GM12878 (cell line): ENCODE measurements around the gene STX1B. TPM values are rescaled to one million over a fixed set of nuclear protein-coding genes. Genes with fewer than 3 reads are reported as not detected.

Experiments used
- ATAC-seq: fragments of 200-7000 bp; cut with Tn5 transposase; 3 replicates; pipeline ENCODE4 v1.9.1; 2020; ENCODE audit warnings: mild to moderate bottlenecking, moderate library complexity
- BruUV-seq: library from RNA; stranded (reverse); fragments of 400-500 nt; replicated peaks from 2 replicates; lab custom pipeline; 2021; lab: Mats Ljungman, UMichigan
- CTCF ChIA-PET: fragments of 300-600 bp; sonication (Branson Sonifier 250); formaldehyde crosslinking; extraction: SDS; loops from one replicate; lab custom pipeline; 2021; ENCODE audit warnings: inconsistent platforms; lab: Yijun Ruan, JAX
- POLR2A ChIA-PET: fragments of 350-600 bp; formaldehyde crosslinking; extraction: SDS; loops from one replicate; lab custom pipeline; 2021; ENCODE audit warnings: inconsistent platforms; lab: Charles Lee
- RAD21 ChIA-PET: fragments of 300-600 bp; sonication (Branson Sonifier 250); formaldehyde crosslinking; loops from one replicate; lab custom pipeline; 2023; ENCODE audit warnings: antibody characterized with exemption; ENCODE audit not compliant: unreplicated experiment; lab: Charles Lee
- SMC1A ChIA-PET: fragments of 300-600 bp; sonication (Branson Sonifier 250); formaldehyde crosslinking; loops from one replicate; lab custom pipeline; 2023; ENCODE audit not compliant: unreplicated experiment, uncharacterized antibody; lab: Charles Lee
- DNase-seq: peaks from one replicate; pipeline ENCODE4 v3.0.0-alpha.2; 2011; ENCODE audit warnings: low read depth, low spot score
- FAIRE-seq: peaks from 3 replicates; lab custom pipeline; 2011; peaks lifted over from hg19 to GRCh38; lab: Jason Lieb, UNC
- H2AFZ ChIP-seq: 2 replicates; pipeline ENCODE4 v1.6.0; 2011; ENCODE audit warnings: low read depth, low read length, control low read depth; ENCODE audit not compliant: control insufficient read depth
- H3K27ac ChIP-seq: 2 replicates; pipeline ENCODE4 v1.5.1; 2011; ENCODE audit warnings: control low read depth; ENCODE audit not compliant: control insufficient read depth, insufficient read depth
- H3K27me3 ChIP-seq, 2 experiments: replicated peaks in 1 of 2; 2 replicates each; pipeline versions ENCODE4 v1.6.0 to v1.6.1; 2011; ENCODE audit warnings: low read length in 1 of 2; ENCODE audit not compliant: control insufficient read depth in 2 of 2, insufficient read depth in 2 of 2
- H3K36me3 ChIP-seq, 2 experiments: 2 replicates each; pipeline ENCODE4 v1.5.1; 2011; ENCODE audit warnings: low read length in 1 of 2; ENCODE audit not compliant: control insufficient read depth in 2 of 2, insufficient read depth in 2 of 2
- H3K4me1 ChIP-seq: 2 replicates; pipeline ENCODE4 v1.6.1; 2011; ENCODE audit warnings: mild to moderate bottlenecking, low read length, moderate library complexity, mixed read lengths; ENCODE audit not compliant: control insufficient read depth, insufficient read depth
- H3K4me2 ChIP-seq: 2 replicates; pipeline ENCODE4 v1.6.0; 2011; ENCODE audit warnings: control low read depth; ENCODE audit not compliant: control insufficient read depth, insufficient read depth
- H3K4me3 ChIP-seq: fragments of 200-600 bp; sonication (generic); 2 replicates; pipeline ENCODE4 v1.5.1; 2016
- H3K79me2 ChIP-seq: 2 replicates; pipeline ENCODE4 v1.6.0; 2011; ENCODE audit warnings: low read length; ENCODE audit not compliant: control insufficient read depth, insufficient read depth
- H3K9ac ChIP-seq: 2 replicates; pipeline ENCODE4 v1.8.0; 2011; ENCODE audit warnings: low read length, control low read depth, mixed read lengths; ENCODE audit not compliant: control insufficient read depth, insufficient read depth
- H3K9me3 ChIP-seq: replicated peaks from 3 replicates; pipeline ENCODE4 v1.5.1; 2011; ENCODE audit warnings: mild to moderate bottlenecking, low read length; ENCODE audit not compliant: control insufficient read depth, insufficient read depth
- H4K20me1 ChIP-seq: 2 replicates; pipeline ENCODE4 v1.6.0; 2011; ENCODE audit not compliant: control insufficient read depth, insufficient read depth
- CHD1 ChIP-seq: IDR thresholded peaks from 2 replicates; pipeline ENCODE4 v1.6.1; 2012; ENCODE audit warnings: low read depth, low read length, improper control_type of control experiment
- CREB1 ChIP-seq: IDR thresholded peaks from 2 replicates; pipeline ENCODE4 v1.6.1; 2012; ENCODE audit warnings: low read depth, mild to moderate bottlenecking, inconsistent platforms
- FOS ChIP-seq: IDR thresholded peaks from 3 replicates; pipeline ENCODE4 v1.6.1; 2011; ENCODE audit warnings: borderline replicate concordance; ENCODE audit not compliant: insufficient read length; ENCODE audit errors: extremely low read depth
- GATAD2B ChIP-seq: fragments of 450-650 bp; conservative IDR thresholded peaks from 2 replicates; pipeline ENCODE4 v1.6.1; 2017; ENCODE audit warnings: low read depth, mild to moderate bottlenecking, moderate library complexity
- KDM1A ChIP-seq: fragments of 200-600 bp; sonication (generic); IDR thresholded peaks from 2 replicates; pipeline ENCODE4 v1.6.1; 2016; ENCODE audit warnings: borderline replicate concordance
- NFYB ChIP-seq: IDR thresholded peaks from 2 replicates; pipeline ENCODE4 v1.6.1; 2011; ENCODE audit warnings: low read depth, mild to moderate bottlenecking, low read length, improper control_type of control experiment, moderate library complexity; ENCODE audit not compliant: insufficient read depth
- PAX5 ChIP-seq: IDR thresholded peaks from 2 replicates; pipeline ENCODE4 v1.6.1; 2011; ENCODE audit warnings: low read depth, low read length, borderline replicate concordance
- POU2F2 ChIP-seq: IDR thresholded peaks from 3 replicates; pipeline ENCODE4 v1.6.1; 2011; ENCODE audit warnings: low read depth, mild to moderate bottlenecking, low read length, borderline replicate concordance
- SIX5 ChIP-seq: IDR thresholded peaks from 2 replicates; pipeline ENCODE4 v1.6.1; 2011; ENCODE audit warnings: mild to moderate bottlenecking, low read depth, low read length, moderate library complexity; ENCODE audit not compliant: severe bottlenecking
- ZNF24 ChIP-seq: fragments of 450-650 bp; IDR thresholded peaks from 2 replicates; pipeline ENCODE4 v1.6.1; 2017; ENCODE audit warnings: antibody characterized with exemption, mild to moderate bottlenecking
- WGBS: methylation state at CpG from one replicate; pipeline ENCODE4 v1.1.6; 2016; ENCODE audit warnings: low lambda C conversion rate; ENCODE audit not compliant: insufficient replicate concordance, insufficient coverage; ENCODE audit errors: missing lambda C conversion rate; 5-methylcytosine and 5-hydroxymethylcytosine counted together
- in situ Hi-C: fragments of 300-500 bp; cut with MboI; formaldehyde crosslinking; loops from 9 replicates; pipeline ENCODE4 v1.14.3; 2018; ENCODE audit warnings: mixed read lengths
- intact Hi-C: fragments of 100-400 bp; cut with micrococcal nuclease; formaldehyde crosslinking; loops from one replicate; pipeline ENCODE4 v1.14.2; 2022; ENCODE audit not compliant: unreplicated experiment
- polyA plus RNA-seq, 11 experiments: library from polyadenylated mRNA; depleted of rRNA in 4 of 11; unstranded in 6 of 11; stranded (reverse) in 5 of 11; fragments of >200 nt; fragmentation: Nextera tagmentation in 4 of 11; fragmentation: Illumina TruSeq in 1 of 11; extraction: Ambion mirVana in 4 of 11; extraction: Trizol in 1 of 11; gene quantifications; 1 replicate in 1 of 11; 2 replicates in 10 of 11; pipeline versions ENCODE4 v1.2.1 to v1.2.3, GENCODE V29; 2011 to 2016; ENCODE audit warnings: inconsistent platforms in 2 of 11, missing spikeins in 2 of 11, low read depth in 1 of 11
- total RNA-seq, 4 experiments: library from RNA; depleted of rRNA in 3 of 4; stranded (reverse); fragments of >200 nt in 3 of 4; fragmentation: Illumina TruSeq in 1 of 4; extraction: Trizol in 1 of 4; gene quantifications; 2 replicates each; pipeline versions ENCODE4 v1.2.1 to v1.2.3, GENCODE V29; 2013 to 2021
- TF ChIP-seq, protein P1 (sequence below): fragments of 450-650 bp; IDR thresholded peaks from 2 replicates; pipeline ENCODE4 v1.6.1; 2017; ENCODE audit warnings: mild to moderate bottlenecking, moderate library complexity
- TF ChIP-seq, protein P2 (sequence below): fragments of 450-650 bp; conservative IDR thresholded peaks from 2 replicates; pipeline ENCODE4 v1.6.1; 2017; ENCODE audit warnings: mild to moderate bottlenecking, moderate library complexity

STX1B gene
- total and polyA plus RNA-seq, 10 of the 15 experiments (the other 5 are each of a cell fraction or from before 2014, with no cell fraction given), result 0.22 to 2.5 (median 1.1) TPM

DNA sequence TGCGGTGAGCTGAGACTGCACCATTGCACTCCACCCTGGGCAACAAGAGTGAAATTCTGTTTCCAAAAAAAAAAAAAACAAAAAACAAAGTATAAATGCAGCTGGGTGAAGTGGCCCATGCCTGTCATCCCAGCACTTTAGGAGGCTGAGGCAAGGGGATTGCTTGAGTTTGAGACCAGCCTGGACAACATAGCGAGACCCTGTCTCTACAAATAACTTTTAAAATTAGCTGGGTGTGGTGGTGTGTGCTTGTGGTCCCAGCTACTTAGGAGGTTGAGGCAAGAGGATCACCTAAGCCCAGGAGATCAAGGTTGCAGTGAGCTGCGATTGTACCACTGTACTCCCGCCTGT, 12.8 kb upstream of the STX1B start (continued):
- TF ChIP-seq, protein P1, sequence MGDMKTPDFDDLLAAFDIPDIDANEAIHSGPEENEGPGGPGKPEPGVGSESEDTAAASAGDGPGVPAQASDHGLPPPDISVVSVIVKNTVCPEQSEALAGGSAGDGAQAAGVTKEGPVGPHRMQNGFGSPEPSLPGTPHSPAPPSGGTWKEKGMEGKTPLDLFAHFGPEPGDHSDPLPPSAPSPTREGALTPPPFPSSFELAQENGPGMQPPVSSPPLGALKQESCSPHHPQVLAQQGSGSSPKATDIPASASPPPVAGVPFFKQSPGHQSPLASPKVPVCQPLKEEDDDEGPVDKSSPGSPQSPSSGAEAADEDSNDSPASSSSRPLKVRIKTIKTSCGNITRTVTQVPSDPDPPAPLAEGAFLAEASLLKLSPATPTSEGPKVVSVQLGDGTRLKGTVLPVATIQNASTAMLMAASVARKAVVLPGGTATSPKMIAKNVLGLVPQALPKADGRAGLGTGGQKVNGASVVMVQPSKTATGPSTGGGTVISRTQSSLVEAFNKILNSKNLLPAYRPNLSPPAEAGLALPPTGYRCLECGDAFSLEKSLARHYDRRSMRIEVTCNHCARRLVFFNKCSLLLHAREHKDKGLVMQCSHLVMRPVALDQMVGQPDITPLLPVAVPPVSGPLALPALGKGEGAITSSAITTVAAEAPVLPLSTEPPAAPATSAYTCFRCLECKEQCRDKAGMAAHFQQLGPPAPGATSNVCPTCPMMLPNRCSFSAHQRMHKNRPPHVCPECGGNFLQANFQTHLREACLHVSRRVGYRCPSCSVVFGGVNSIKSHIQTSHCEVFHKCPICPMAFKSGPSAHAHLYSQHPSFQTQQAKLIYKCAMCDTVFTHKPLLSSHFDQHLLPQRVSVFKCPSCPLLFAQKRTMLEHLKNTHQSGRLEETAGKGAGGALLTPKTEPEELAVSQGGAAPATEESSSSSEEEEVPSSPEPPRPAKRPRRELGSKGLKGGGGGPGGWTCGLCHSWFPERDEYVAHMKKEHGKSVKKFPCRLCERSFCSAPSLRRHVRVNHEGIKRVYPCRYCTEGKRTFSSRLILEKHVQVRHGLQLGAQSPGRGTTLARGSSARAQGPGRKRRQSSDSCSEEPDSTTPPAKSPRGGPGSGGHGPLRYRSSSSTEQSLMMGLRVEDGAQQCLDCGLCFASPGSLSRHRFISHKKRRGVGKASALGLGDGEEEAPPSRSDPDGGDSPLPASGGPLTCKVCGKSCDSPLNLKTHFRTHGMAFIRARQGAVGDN, result no peak
- TF ChIP-seq NFYB, result no peak
- TF ChIP-seq, protein P2, sequence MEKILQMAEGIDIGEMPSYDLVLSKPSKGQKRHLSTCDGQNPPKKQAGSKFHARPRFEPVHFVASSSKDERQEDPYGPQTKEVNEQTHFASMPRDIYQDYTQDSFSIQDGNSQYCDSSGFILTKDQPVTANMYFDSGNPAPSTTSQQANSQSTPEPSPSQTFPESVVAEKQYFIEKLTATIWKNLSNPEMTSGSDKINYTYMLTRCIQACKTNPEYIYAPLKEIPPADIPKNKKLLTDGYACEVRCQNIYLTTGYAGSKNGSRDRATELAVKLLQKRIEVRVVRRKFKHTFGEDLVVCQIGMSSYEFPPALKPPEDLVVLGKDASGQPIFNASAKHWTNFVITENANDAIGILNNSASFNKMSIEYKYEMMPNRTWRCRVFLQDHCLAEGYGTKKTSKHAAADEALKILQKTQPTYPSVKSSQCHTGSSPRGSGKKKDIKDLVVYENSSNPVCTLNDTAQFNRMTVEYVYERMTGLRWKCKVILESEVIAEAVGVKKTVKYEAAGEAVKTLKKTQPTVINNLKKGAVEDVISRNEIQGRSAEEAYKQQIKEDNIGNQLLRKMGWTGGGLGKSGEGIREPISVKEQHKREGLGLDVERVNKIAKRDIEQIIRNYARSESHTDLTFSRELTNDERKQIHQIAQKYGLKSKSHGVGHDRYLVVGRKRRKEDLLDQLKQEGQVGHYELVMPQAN, result no peak
- TF ChIP-seq, all 136 proteins: peak for 0

DNA sequence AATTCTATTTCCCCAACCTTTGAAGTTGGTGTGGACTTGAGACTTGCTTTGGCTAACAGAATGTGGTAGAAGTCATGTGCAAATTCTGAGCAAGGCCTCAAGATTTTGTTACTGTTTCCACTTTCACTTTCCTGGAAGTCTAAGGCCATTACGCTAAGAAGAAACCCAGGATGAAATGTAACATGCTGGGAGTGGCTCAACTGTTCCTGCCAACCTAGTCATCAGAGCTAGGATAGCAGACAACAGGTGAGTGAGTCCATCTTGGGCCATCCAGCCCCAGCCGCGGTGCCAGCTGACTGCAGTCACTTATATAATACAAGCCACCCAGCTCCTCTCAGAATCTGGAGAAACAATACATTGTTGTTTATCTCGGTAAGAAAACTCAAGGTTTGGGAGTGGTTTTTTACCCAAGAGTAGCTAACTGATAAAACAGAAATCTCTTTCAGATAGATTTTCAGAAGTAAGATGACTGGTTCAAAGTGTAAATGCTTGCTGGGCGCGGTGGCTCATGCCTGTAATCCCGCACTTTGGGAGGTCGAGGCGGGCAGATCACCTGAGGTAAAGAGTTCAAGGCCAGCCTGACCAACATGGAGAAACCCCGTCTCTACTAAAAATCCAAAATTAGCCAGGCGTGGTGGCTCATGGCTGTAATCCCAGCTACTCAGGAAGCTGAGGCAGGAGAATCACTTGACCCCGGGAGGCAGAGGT, 12.3 kb upstream of the STX1B start:
- Histone ChIP-seq H3K4me3 (no peak overlapping the region), H3K4me1 (no peaks in the 10 kb centered on the region), H3K79me2 (no peaks in the 10 kb centered on the region), H3K27me3 (no peaks in the 10 kb centered on the region), H3K9me3 (no peaks in the 10 kb centered on the region), H4K20me1 (no peaks in the 10 kb centered on the region), H3K9ac (no peak overlapping the region), H3K27ac (no peak overlapping the region), H3K36me3 (no peaks in the 10 kb centered on the region), H2AFZ (no peak overlapping the region), H3K4me2 (no peak overlapping the region)
- CTCF ChIA-PET, result interaction anchor here (0.7 to 1.5 kb wide), 2 partner anchors 9 to 38 kb away, joined by 3 to 7 read pairs; partner anchors contain the start of gene HSD3B7
- FAIRE-seq, result no peak
- SMC1A ChIA-PET, result interaction anchor here (0.6 kb wide), 1 partner anchor 24 kb away, joined by 3 read pairs; no protein-coding TSS in a partner anchor
- intact Hi-C loops, result no loop called here
- WGBS, result 80% methylated on average over 12 of the region's 12 CpGs
- in situ Hi-C loops, result no loop called here
- no peak for DNase-seq
- no TSS peak for BruUV-seq
- RAD21 ChIA-PET, result interaction anchor here (1.2 to 1.5 kb wide), 2 partner anchors 26 to 70 kb away, joined by 3 to 4 read pairs; no protein-coding TSS in a partner anchor
- POLR2A ChIA-PET, result interaction anchor here (0.6 kb wide), 1 partner anchor 35 kb away, joined by 3 read pairs; no protein-coding TSS in a partner anchor
- no peak for ATAC-seq
- no peak for TF ChIP-seq CHD1
- TF ChIP-seq, protein P2, result no peak
- no peak for TF ChIP-seq KDM1A
- TF ChIP-seq SIX5, result no peak
- TF ChIP-seq PAX5, result no peak
- TF ChIP-seq GATAD2B, result no peak
- TF ChIP-seq CREB1, result no peak
- no peak for TF ChIP-seq ZNF24
- no peak for TF ChIP-seq FOS
- no peak for TF ChIP-seq POU2F2
